GM23338 (cell line): ENCODE data around the gene FRMD4A. TPM values are rescaled to one million over a fixed set of nuclear protein-coding genes. Genes with fewer than 3 reads are reported as not detected.

Experiments
- ATAC-seq: fragments of 200-7000 bp; cut with Tn5 transposase; 3 replicates; pipeline ENCODE4 v1.9.1; 2020
- DNase-seq: peaks from one replicate; pipeline ENCODE4 v3.0.0-alpha.2; 2015; ENCODE audit warnings: low spot score
- H2AFZ ChIP-seq: fragments of 200-600 bp; sonication (generic); 2 replicates; pipeline ENCODE4 v1.8.0; 2016; ENCODE audit warnings: antibody characterized with exemption, mild to moderate bottlenecking, moderate library complexity
- H3F3A ChIP-seq: fragments of 200-600 bp; sonication (generic); replicated peaks from 2 replicates; pipeline ENCODE4 v1.8.0; 2017; ENCODE audit warnings: antibody characterized with exemption, mixed run types, low read depth
- H3K27ac ChIP-seq: fragments of 200-600 bp; sonication (generic); 2 replicates; pipeline ENCODE4 v1.6.1; 2016; ENCODE audit warnings: low read depth
- H3K27me3 ChIP-seq: fragments of 200-600 bp; sonication (generic); 2 replicates; pipeline ENCODE4 v1.8.0; 2016; ENCODE audit warnings: mild to moderate bottlenecking, mixed run types, moderate library complexity; ENCODE audit not compliant: insufficient read depth
- H3K36me3 ChIP-seq: fragments of 200-600 bp; sonication (generic); 2 replicates; pipeline ENCODE4 v1.8.0; 2016; ENCODE audit warnings: mild to moderate bottlenecking; ENCODE audit not compliant: insufficient read depth
- H3K4me1 ChIP-seq: fragments of 200-600 bp; sonication (generic); 2 replicates; pipeline ENCODE4 v1.8.0; 2016; ENCODE audit warnings: mild to moderate bottlenecking, moderate library complexity; ENCODE audit not compliant: insufficient read depth
- H3K4me2 ChIP-seq: fragments of 200-600 bp; sonication (generic); 2 replicates; pipeline ENCODE4 v1.7.1; 2017; ENCODE audit warnings: mixed run types
- H3K4me3 ChIP-seq: fragments of 200-600 bp; sonication (generic); 2 replicates; pipeline ENCODE4 v1.6.1; 2016; ENCODE audit warnings: mixed run types
- H3K79me2 ChIP-seq: fragments of 200-600 bp; sonication (generic); replicated peaks from 2 replicates; pipeline ENCODE4 v1.8.0; 2017; ENCODE audit warnings: mild to moderate bottlenecking; ENCODE audit not compliant: insufficient read depth
- H3K9me2 ChIP-seq: fragments of 200-600 bp; sonication (generic); 2 replicates; pipeline ENCODE4 v1.8.0; 2017; ENCODE audit not compliant: insufficient read depth
- H4K20me1 ChIP-seq: fragments of 200-600 bp; sonication (generic); replicated peaks from 2 replicates; pipeline ENCODE4 v1.8.0; 2017; ENCODE audit warnings: mild to moderate bottlenecking; ENCODE audit not compliant: insufficient read depth
- H3K27ac Mint-ChIP-seq: 2 replicates; pipeline ENCODE4 v1.8.0; 2020; ENCODE audit warnings: inconsistent platforms, mild to moderate bottlenecking, moderate library complexity, mixed read lengths
- H3K27me3 Mint-ChIP-seq: 3 replicates; pipeline ENCODE4 v1.8.0; 2022; ENCODE audit warnings: low read depth, mild to moderate bottlenecking, moderate library complexity, mixed read lengths, inconsistent platforms; ENCODE audit not compliant: insufficient read depth, poor library complexity
- H3K36me3 Mint-ChIP-seq: 3 replicates; pipeline ENCODE4 v1.8.0; 2021; ENCODE audit warnings: low read depth, mild to moderate bottlenecking, inconsistent platforms, moderate library complexity, mixed read lengths
- H3K4me1 Mint-ChIP-seq: 3 replicates; pipeline ENCODE4 v1.8.0; 2020; ENCODE audit warnings: mild to moderate bottlenecking, inconsistent platforms, mixed read lengths
- H3K4me3 Mint-ChIP-seq: 3 replicates; pipeline ENCODE4 v1.8.0; 2021; ENCODE audit warnings: moderate library complexity, mild to moderate bottlenecking, inconsistent platforms, mixed read lengths
- H3K9me3 Mint-ChIP-seq: 3 replicates; pipeline ENCODE4 v1.8.0; 2020; ENCODE audit warnings: moderate library complexity, mild to moderate bottlenecking, inconsistent platforms, mixed read lengths
- CREB1 ChIP-seq: fragments of 250-450 bp; sonication (Bioruptor Pico); IDR thresholded peaks from 2 replicates; pipeline ENCODE4 v1.5.0; 2020; ENCODE audit warnings: low read depth, mild to moderate bottlenecking, moderate library complexity
- ETS1 ChIP-seq: IDR thresholded peaks from 2 replicates; pipeline ENCODE4 v1.6.1; 2016; ENCODE audit warnings: antibody characterized with exemption
- EZH2 ChIP-seq: fragments of 200-600 bp; sonication (generic); IDR thresholded peaks from one replicate; pipeline ENCODE4 v1.8.0; 2017; ENCODE audit warnings: antibody characterized with exemption, mild to moderate bottlenecking, low read depth; ENCODE audit not compliant: unreplicated experiment
- JUNB ChIP-seq: IDR thresholded peaks from one replicate; pipeline ENCODE4 v1.6.1; 2016; ENCODE audit warnings: antibody characterized with exemption; ENCODE audit not compliant: unreplicated experiment
- NANOG ChIP-seq: IDR thresholded peaks from 2 replicates; pipeline ENCODE4 v1.6.1; 2016; ENCODE audit warnings: antibody characterized with exemption, borderline replicate concordance
- ZNF331 ChIP-seq: fragments of 250-450 bp; sonication (Bioruptor Pico); IDR thresholded peaks from 2 replicates; pipeline ENCODE4 v1.5.0; 2020; ENCODE audit warnings: low read depth, mild to moderate bottlenecking, moderate library complexity
- ZNF462 ChIP-seq: fragments of 250-450 bp; sonication (Bioruptor Pico); IDR thresholded peaks from 2 replicates; pipeline ENCODE4 v1.5.0; 2020; ENCODE audit warnings: mild to moderate bottlenecking, moderate library complexity
- polyA plus RNA-seq: library from polyadenylated mRNA; unstranded; fragments of >200 nt; fragmentation: Nextera tagmentation; extraction: Ambion mirVana; gene quantifications from 2 replicates; pipeline ENCODE4 v1.2.1, GENCODE V29; 2016
- total RNA-seq: library from RNA; depleted of rRNA; stranded (reverse); fragments of >200 nt; shearing (Covaris generic); gene quantifications from 2 replicates; pipeline ENCODE4 v1.2.3, GENCODE V29; 2014

Gene FRMD4A
- total and polyA plus RNA-seq, 2 experiments from 2014 or later: 14.0 to 20.1 TPM

- TF ChIP-seq ZNF462 (no peak), JUNB (no peak), EZH2 (no peak), ETS1 (no peak), CREB1 (CRISPR knock-in tag) (no peak), NANOG (no peak), ZNF331 (CRISPR knock-in tag) (no peak)
Observed at GRCh38 chr10:13633689-13634088, 697.0 kb downstream of the FRMD4A start (continued).

GRCh38 chr10:13632884-13633440 is 697.8 kb downstream of the FRMD4A start:
- H3F3A ChIP-seq: no peaks in the 10 kb centered on the region
- H3K36me3 ChIP-seq: no peaks in the 10 kb centered on the region
- H3K36me3 Mint-ChIP-seq: 0 out of 3 replicates have a peak, but pooled peaks cover 1% of the 10 kb centered on the region
- H4K20me1 ChIP-seq: no peaks in the 10 kb centered on the region
- H3K4me3 ChIP-seq: no peak overlapping the region
- H3K9me3 Mint-ChIP-seq: no peaks in the 10 kb centered on the region
- no peak overlapping the region; the same call in 1 of the 2 replicates for H3K27ac ChIP-seq
- peaks cover 7% of the 10 kb centered on the region for H3K4me1 Mint-ChIP-seq
- H2AFZ ChIP-seq: no peak overlapping the region
- no peak for DNase-seq
- peaks cover 6% of the 10 kb centered on the region for H3K4me1 ChIP-seq
- no peak for ATAC-seq
- H3K9me2 ChIP-seq: no peaks in the 10 kb centered on the region
- no peaks in the 10 kb centered on the region for H3K79me2 ChIP-seq
- no peak for TF ChIP-seq CREB1 (CRISPR knock-in tag)
- no peaks in the 10 kb centered on the region for H3K27me3 Mint-ChIP-seq
- H3K27ac Mint-ChIP-seq: no peak overlapping the region
- no peak overlapping the region for H3K4me2 ChIP-seq
- no peak overlapping the region for H3K4me3 Mint-ChIP-seq
- H3K27me3 ChIP-seq: no peaks in the 10 kb centered on the region
